HG02840 (cell line): ENCODE data around the gene AHNAK2.

ENCODE experiments used
- ATAC-seq: cut with Tn5 transposase; IDR thresholded peaks from one replicate; pipeline ENCODE4 v1.9.1; 2021; ENCODE audit warnings: mild to moderate bottlenecking, moderate library complexity, moderate number of reproducible peaks; ENCODE audit not compliant: unreplicated experiment, low FRiP score

The AHNAK2 gene

GRCh38 chr14:104989236-104989950, 11.2 kb upstream of the AHNAK2 start:
- ATAC-seq: no peak

GRCh38 chr14:104986487-104987164, 8.5 kb upstream of the AHNAK2 start:
- ATAC-seq: no peak

- ATAC-seq: peak; percentile 94
These were observed 7.7 kb upstream of the AHNAK2 start, which contains the start of gene CLBA1 for GRCh38 chr14:104985675-104986486. Gene CLBA1 (plus strand): TSS chr14:104985788. CDS start chr14:104986432, 644 bp downstream.

GRCh38 chr14:104984056-104984894, 6.1 kb upstream of the AHNAK2 start:
- ATAC-seq: no peak

GRCh38 chr14:104983231-104983721, 5.1 kb upstream of the AHNAK2 start:
- ATAC-seq: no peak

- ATAC-seq: no peak
These were observed 4.5 kb upstream of the AHNAK2 start for GRCh38 chr14:104982548-104983230.

GRCh38 chr14:104981699-104982541, 3.7 kb upstream of the AHNAK2 start:
- ATAC-seq: no peak

GRCh38 chr14:104980611-104981531, 2.7 kb upstream of the AHNAK2 start:
- ATAC-seq: no peak

- no peak for ATAC-seq
These were observed 1.8 kb upstream of the AHNAK2 start for GRCh38 chr14:104979758-104980610.

- no peak for ATAC-seq
These were observed 845 bp upstream of the AHNAK2 start for GRCh38 chr14:104978746-104979691.

GRCh38 chr14:104977008-104977680, 1.0 kb downstream of the AHNAK2 start:
- ATAC-seq: no peak

GRCh38 chr14:104976198-104977007, 1.8 kb downstream of the AHNAK2 start:
- ATAC-seq: no peak

- ATAC-seq: no peak
These were observed 2.5 kb downstream of the AHNAK2 start for GRCh38 chr14:104975481-104976197.
